Prostate gland (tissue), 2 donors: ENCODE data around the gene ANKRD42. TPM values are rescaled to one million over a fixed set of nuclear protein-coding genes. Genes with fewer than 3 reads are reported as not detected.

ENCODE experiments used
- DNase-seq: peaks from one replicate; pipeline ENCODE4 v3.0.0-alpha.2; 2019; ENCODE audit warnings: low spot score
- H3K27ac ChIP-seq, 2 donors: fragments of 200-600 bp; sonication (generic); 2 replicates each; pipeline ENCODE4 v1.5.1; 2017 to 2019
- H3K27me3 ChIP-seq: fragments of 200-600 bp; sonication (generic); replicated peaks from 2 replicates; pipeline ENCODE4 v1.5.1; 2019; ENCODE audit not compliant: insufficient read depth
- H3K36me3 ChIP-seq, 2 donors: fragments of 200-600 bp; sonication (generic); 1 replicate in 1 of 2; 2 replicates in 1 of 2; pipeline versions ENCODE4 v1.5.1 to v1.8.1; 2017 to 2019
- H3K4me1 ChIP-seq: fragments of 200-600 bp; sonication (generic); replicated peaks from 2 replicates; pipeline ENCODE4 v1.5.1; 2019
- H3K4me3 ChIP-seq, 2 donors: fragments of 200-600 bp; sonication (generic); 2 replicates each; pipeline ENCODE4 v1.5.1; 2017 to 2019
- H3K9me3 ChIP-seq: fragments of 200-600 bp; sonication (generic); 2 replicates; pipeline ENCODE4 v1.5.1; 2017
- CTCF ChIP-seq, 4 experiments: fragments of 200-600 bp in 2 of 4; fragments of 450-650 bp in 2 of 4; sonication (generic) in 2 of 4; IDR thresholded peaks; 1 replicate in 3 of 4; 2 replicates in 1 of 4; pipeline ENCODE4 v1.5.1; 2016 to 2019; ENCODE audit warnings: antibody characterized with exemption in 4 of 4, mild to moderate bottlenecking in 2 of 4, moderate library complexity in 2 of 4
- POLR2A ChIP-seq: fragments of 450-650 bp; IDR thresholded peaks from one replicate; pipeline ENCODE4 v1.6.1; 2016; ENCODE audit warnings: antibody characterized with exemption, mild to moderate bottlenecking
- POLR2AphosphoS5 ChIP-seq: sonication (generic); formaldehyde crosslinking; IDR thresholded peaks from one replicate; pipeline ENCODE4 v1.6.1; 2017; ENCODE audit warnings: antibody characterized with exemption
- WGBS: methylation state at CpG from one replicate; pipeline ENCODE4 v1.1.5; 2018; 5-methylcytosine and 5-hydroxymethylcytosine counted together
- intact Hi-C: fragments of 100-400 bp; cut with DNase I; formaldehyde crosslinking; loops from one replicate; pipeline ENCODE4 v1.14.2; 2022
- total RNA-seq, 2 donors: library from RNA; depleted of rRNA; stranded (reverse); fragments of >200 nt; gene quantifications; one replicate each; pipeline ENCODE4 v1.1.0, GENCODE V29; 2016

ANKRD42 gene
- total RNA-seq, 2 donors from 2014 or later: 11.6 to 24.5 TPM

GRCh38 chr11:83249445-83249844, 55.9 kb downstream of the ANKRD42 start:
- 96% methylated on average over 1 of the region's 1 CpG for WGBS
- Histone ChIP-seq H3K4me1 (no peaks in the 10 kb centered on the region), H3K9me3 (no peaks in the 10 kb centered on the region), H3K27ac (no peak overlapping the region), H3K36me3 (no peaks in the 10 kb centered on the region), H3K4me3 (no peak overlapping the region), H3K27me3 (no peaks in the 10 kb centered on the region)
- no peak for DNase-seq
- TF ChIP-seq POLR2AphosphoS5 (no peak), CTCF (IDR thresholded peaks at IDR 0.05) (no peak), POLR2A (no peak)
- intact Hi-C loops: loop anchor here (5.0 to 10.0 kb wide), 2 partner anchors 342 to 525 kb away; no protein-coding TSS in a partner anchor

- no peaks in the 10 kb centered on the region for H3K36me3 ChIP-seq
- no peaks in the 10 kb centered on the region for H3K9me3 ChIP-seq
- no peak overlapping the region for H3K27ac ChIP-seq
- intact Hi-C loops: loop anchor here (5.0 to 10.0 kb wide), 2 partner anchors 343 to 525 kb away; no protein-coding TSS in a partner anchor
- no peaks in the 10 kb centered on the region for H3K27me3 ChIP-seq
- WGBS: 8% methylated on average over 4 of the region's 4 CpGs
- peak; percentile 8 for DNase-seq
- no peak overlapping the region for H3K4me3 ChIP-seq
- no peaks in the 10 kb centered on the region for H3K4me1 ChIP-seq
- no peak for TF ChIP-seq POLR2A
- peak in 3 of 4 experiments; percentile 57 to 74 (median 67) for TF ChIP-seq CTCF (IDR thresholded peaks at IDR 0.05)
These were observed 56.6 kb downstream of the ANKRD42 start for GRCh38 chr11:83249972-83250593.

- H3K4me3 ChIP-seq: no peak overlapping the region
- no peaks in the 10 kb centered on the region for H3K27me3 ChIP-seq
- H3K27ac ChIP-seq: no peak overlapping the region
- H3K4me1 ChIP-seq: no peaks in the 10 kb centered on the region
- no peaks in the 10 kb centered on the region for H3K9me3 ChIP-seq
- no peaks in the 10 kb centered on the region for H3K36me3 ChIP-seq
- TF ChIP-seq POLR2A: no peak
- no peak for TF ChIP-seq POLR2AphosphoS5
- no peak for TF ChIP-seq CTCF (IDR thresholded peaks at IDR 0.05)
- 88% methylated on average over 2 of the region's 2 CpGs for WGBS
- intact Hi-C loops: no loop called here
- no peak for DNase-seq
These were observed 58.8 kb downstream of the ANKRD42 start for GRCh38 chr11:83252266-83252665.

GRCh38 chr11:83252941-83253340, 59.4 kb downstream of the ANKRD42 start:
- Histone ChIP-seq H3K27me3 (no peaks in the 10 kb centered on the region), H3K9me3 (no peaks in the 10 kb centered on the region), H3K27ac (no peak overlapping the region), H3K4me3 (no peak overlapping the region), H3K4me1 (no peaks in the 10 kb centered on the region), H3K36me3 (no peaks in the 10 kb centered on the region)
- intact Hi-C loops: no loop called here
- WGBS: 98% methylated on average over 2 of the region's 2 CpGs
- no peak for TF ChIP-seq POLR2A
- TF ChIP-seq POLR2AphosphoS5: no peak
- no peak for TF ChIP-seq CTCF (IDR thresholded peaks at IDR 0.05)
- no peak for DNase-seq

- WGBS: 96% methylated on average over 3 of the region's 3 CpGs
- Histone ChIP-seq H3K4me3 (no peak overlapping the region), H3K27ac (no peak overlapping the region), H3K36me3 (no peaks in the 10 kb centered on the region), H3K27me3 (no peaks in the 10 kb centered on the region), H3K4me1 (no peaks in the 10 kb centered on the region), H3K9me3 (no peaks in the 10 kb centered on the region)
- intact Hi-C loops: loop anchor here (5.0 kb wide), 1 partner anchor 388 kb away; no protein-coding TSS in a partner anchor
- no peak for TF ChIP-seq POLR2AphosphoS5
- TF ChIP-seq CTCF (IDR thresholded peaks at IDR 0.05): no peak
- no peak for TF ChIP-seq POLR2A
- DNase-seq: no peak
These were observed 61.9 kb downstream of the ANKRD42 start for GRCh38 chr11:83255366-83255765.
